H1 (cell line): ENCODE data around the gene MEIS2. TPM values are rescaled to one million over a fixed set of nuclear protein-coding genes. Genes with fewer than 3 reads are reported as not detected.

Source experiments
- CTCF ChIA-PET: fragments of 300-600 bp; sonication (Branson Sonifier 250); formaldehyde crosslinking; loops from one replicate; lab custom pipeline; 2021; ENCODE audit not compliant: partially characterized antibody; lab: Charles Lee
- POLR2A ChIA-PET: fragments of 300-600 bp; sonication (Branson Sonifier 250); formaldehyde crosslinking; loops from one replicate; lab custom pipeline; 2021; ENCODE audit warnings: inconsistent platforms; ENCODE audit not compliant: partially characterized antibody; lab: Charles Lee
- DNase-seq, 2 experiments: peaks; one replicate each; pipeline versions ENCODE4 v3.0.0 to v3.0.0-alpha.2; 2010 to 2022; ENCODE audit warnings: low spot score in 2 of 2, low read depth in 1 of 2, mixed read lengths in 1 of 2
- FAIRE-seq: peaks from 2 replicates; lab custom pipeline; 2011; peaks lifted over from hg19 to GRCh38; lab: Jason Lieb, UNC
- H2AFZ ChIP-seq: 2 replicates; pipeline ENCODE4 v1.8.1; 2012; ENCODE audit warnings: low read length, inconsistent platforms
- H2AK5ac ChIP-seq: 2 replicates; pipeline ENCODE4 v1.6.1; 2013; ENCODE audit warnings: low read depth, low read length
- H2BK120ac ChIP-seq: replicated peaks from 2 replicates; pipeline ENCODE3; 2013; ENCODE audit warnings: low read depth, low read length, inconsistent platforms
- H2BK12ac ChIP-seq: 2 replicates; pipeline ENCODE4 v1.6.1; 2013; ENCODE audit warnings: low read depth, low read length
- H2BK15ac ChIP-seq: 2 replicates; pipeline ENCODE4 v1.6.1; 2013; ENCODE audit warnings: low read length
- H2BK20ac ChIP-seq: 2 replicates; pipeline ENCODE4 v1.6.1; 2013; ENCODE audit warnings: low read length
- H2BK5ac ChIP-seq: 2 replicates; pipeline ENCODE4 v1.6.1; 2013; ENCODE audit warnings: low read depth, low read length
- H3K14ac ChIP-seq: 2 replicates; pipeline ENCODE4 v1.6.1; 2013; ENCODE audit warnings: inconsistent platforms; ENCODE audit not compliant: insufficient read length
- H3K18ac ChIP-seq: 2 replicates; pipeline ENCODE4 v1.6.1; 2013; ENCODE audit warnings: low read length; ENCODE audit errors: extremely low read depth
- H3K23ac ChIP-seq: 2 replicates; pipeline ENCODE4 v1.6.1; 2013; ENCODE audit warnings: inconsistent platforms; ENCODE audit not compliant: insufficient read length
- H3K23me2 ChIP-seq: 2 replicates; pipeline ENCODE4 v1.6.1; 2013; ENCODE audit warnings: low read depth, low read length
- H3K27ac ChIP-seq: 2 replicates; pipeline ENCODE4 v1.6.1; 2011; ENCODE audit warnings: low read depth, low read length, inconsistent platforms
- H3K27me3 ChIP-seq, 4 experiments: replicated peaks in 1 of 4; 1 replicate in 1 of 4; 2 replicates in 3 of 4; pipeline versions ENCODE4 v1.6.1 to v1.8.1; 2011 to 2013; ENCODE audit warnings: low read length in 3 of 4, mild to moderate bottlenecking in 3 of 4, inconsistent platforms in 2 of 4, mixed read lengths in 2 of 4, moderate library complexity in 1 of 4; ENCODE audit not compliant: control insufficient read depth in 3 of 4, insufficient read depth in 3 of 4; ENCODE audit errors: extremely low read depth in 1 of 4
- H3K36me3 ChIP-seq, 4 experiments: 2 replicates each; pipeline versions ENCODE4 v1.6.1 to v1.8.1; 2011 to 2013; ENCODE audit warnings: mild to moderate bottlenecking in 4 of 4, low read length in 3 of 4, moderate library complexity in 2 of 4, control low read depth in 1 of 4, inconsistent platforms in 1 of 4; ENCODE audit not compliant: insufficient read depth in 4 of 4, control insufficient read depth in 2 of 4
- H3K4ac ChIP-seq: replicated peaks from 2 replicates; pipeline ENCODE3; 2013; ENCODE audit warnings: low read length, low read depth, mixed read lengths, inconsistent platforms; ENCODE audit not compliant: insufficient read length
- H3K4me1 ChIP-seq, 4 experiments: replicated peaks in 1 of 4; 1 replicate in 1 of 4; 2 replicates in 3 of 4; pipeline versions ENCODE4 v1.6.1 to v1.8.1; 2011 to 2013; ENCODE audit warnings: low read length in 3 of 4, inconsistent platforms in 2 of 4, mixed read lengths in 1 of 4; ENCODE audit not compliant: insufficient read depth in 4 of 4, control insufficient read depth in 3 of 4
- H3K4me2 ChIP-seq, 2 experiments: 2 replicates each; pipeline versions ENCODE4 v1.6.1 to v1.8.1; 2011 to 2013; ENCODE audit warnings: low read depth in 2 of 2, low read length in 2 of 2, control low read depth in 1 of 2, inconsistent platforms in 1 of 2, mild to moderate bottlenecking in 1 of 2; ENCODE audit not compliant: insufficient read depth in 1 of 2
- H3K4me3 ChIP-seq, 4 experiments: fragments of 200-600, 300-600 bp in 1 of 4; sonication (generic), shearing (Covaris generic), sonication (Bioruptor Twin) in 1 of 4; 2 replicates each; pipeline versions ENCODE4 v1.5.1 to v1.8.1; 2011 to 2016; ENCODE audit warnings: low read length in 4 of 4, low read depth in 3 of 4, control low read depth in 2 of 4, inconsistent platforms in 2 of 4, mild to moderate bottlenecking in 2 of 4, mixed read lengths in 1 of 4, moderate library complexity in 1 of 4; ENCODE audit not compliant: insufficient read depth in 2 of 4; ENCODE audit errors: extremely low read depth in 1 of 4
- H3K56ac ChIP-seq: replicated peaks from 2 replicates; pipeline ENCODE3; 2013; ENCODE audit warnings: low read depth, mild to moderate bottlenecking, mixed read lengths, low read length, inconsistent platforms; ENCODE audit not compliant: insufficient read length
- H3K79me1 ChIP-seq: 2 replicates; pipeline ENCODE4 v1.6.1; 2013; ENCODE audit warnings: low read depth, low read length, control low read depth
- H3K79me2 ChIP-seq, 2 experiments: 2 replicates each; pipeline versions ENCODE4 v1.6.1 to v1.8.1; 2012 to 2013; ENCODE audit warnings: low read length in 2 of 2, mild to moderate bottlenecking in 2 of 2, inconsistent platforms in 1 of 2; ENCODE audit not compliant: insufficient read depth in 2 of 2, control insufficient read depth in 1 of 2
- H3K9ac ChIP-seq, 4 experiments: replicated peaks in 1 of 4; 1 replicate in 1 of 4; 2 replicates in 3 of 4; pipeline versions ENCODE4 v1.6.1 to v1.8.1; 2011 to 2013; ENCODE audit warnings: low read depth in 3 of 4, low read length in 3 of 4, control low read depth in 2 of 4, mild to moderate bottlenecking in 2 of 4, moderate library complexity in 2 of 4, inconsistent platforms in 1 of 4; ENCODE audit errors: extremely low read depth in 1 of 4
- H3K9me3 ChIP-seq, 2 experiments: 2 replicates each; pipeline versions ENCODE4 v1.6.1 to v1.8.1; 2012 to 2013; ENCODE audit warnings: mild to moderate bottlenecking in 2 of 2, moderate library complexity in 2 of 2, control low read depth in 1 of 2, inconsistent platforms in 1 of 2, low read depth in 1 of 2, low read length in 1 of 2, mixed read lengths in 1 of 2; ENCODE audit not compliant: insufficient read depth in 2 of 2
- H4K20me1 ChIP-seq, 2 experiments: replicated peaks in 1 of 2; 2 replicates each; pipeline versions ENCODE3 to v1.8.1; 2011 to 2013; ENCODE audit warnings: inconsistent platforms in 2 of 2, low read length in 2 of 2, mild to moderate bottlenecking in 1 of 2; ENCODE audit not compliant: insufficient read depth in 2 of 2, control insufficient read depth in 1 of 2
- H4K5ac ChIP-seq: 2 replicates; pipeline ENCODE4 v1.6.1; 2013; ENCODE audit warnings: low read length, low read depth, mixed read lengths, inconsistent platforms; ENCODE audit not compliant: insufficient read length
- H4K8ac ChIP-seq: 2 replicates; pipeline ENCODE4 v1.8.0; 2013; ENCODE audit warnings: mild to moderate bottlenecking, moderate library complexity, low read length, inconsistent platforms; ENCODE audit not compliant: insufficient read depth; ENCODE audit errors: extremely low read depth
- H4K91ac ChIP-seq: replicated peaks from 2 replicates; pipeline ENCODE3; 2013; ENCODE audit warnings: low read length, mixed read lengths, inconsistent platforms; ENCODE audit not compliant: insufficient read length
- SP1 ChIP-seq: IDR thresholded peaks from 2 replicates; pipeline ENCODE4 v1.6.1; 2011; ENCODE audit warnings: low read depth, low read length
- WGBS, 2 experiments: shearing (Covaris generic) in 1 of 2; methylation state at CpG; one replicate each; pipeline versions ENCODE4 v1.1.6 to v1.1.7; 2013 to 2015; ENCODE audit warnings: low lambda C conversion rate in 2 of 2, mixed read lengths in 2 of 2, inconsistent platforms in 1 of 2, low coverage in 1 of 2, missing lambda C conversion rate in 1 of 2; ENCODE audit not compliant: insufficient replicate concordance in 2 of 2, insufficient coverage in 1 of 2, insufficient read length in 1 of 2; ENCODE audit errors: extremely low coverage in 1 of 2, missing lambda C conversion rate in 1 of 2; 5-methylcytosine and 5-hydroxymethylcytosine counted together
- polyA plus RNA-seq, 7 experiments: library from polyadenylated mRNA; depleted of rRNA in 3 of 7; stranded (reverse) in 5 of 7; unstranded in 2 of 7; fragments of >200 nt in 5 of 7; fragments of 200-250 nt in 2 of 7; gene quantifications; 1 replicate in 5 of 7; 2 replicates in 1 of 7; 4 replicates in 1 of 7; pipeline versions ENCODE4 v1.2.1 to v1.2.3, GENCODE V29; 2011 to 2013; ENCODE audit warnings: missing spikeins in 2 of 7, mixed read lengths in 2 of 7
- total RNA-seq: library from RNA; stranded (reverse); fragmentation: NEBNext Ultra II Directional; extraction: Animal tissue kit (Norgen Biotek cat#: 25700); gene quantifications from 2 replicates; pipeline ENCODE4 v1.2.1, GENCODE V29; 2021

MEIS2 gene
- total and polyA plus RNA-seq, 2 of the 8 experiments (the other 6 are each of a cell fraction or from before 2014, with no cell fraction given) = 0.22 to 1.2 TPM

GRCh38 chr15:37044915-37045648 lies 55.3 kb downstream of the MEIS2 start:
- 38% methylated on average over 5 of the region's 5 CpGs; no CpG with 5 or more reads in 1 of the 2 experiments for WGBS, 2 experiments

More at GRCh38 chr15:37044915-37045648, 55.3 kb downstream of the MEIS2 start:
- no peak overlapping the region for H3K4ac ChIP-seq
- no peak overlapping the region for H3K23ac ChIP-seq
- no peak overlapping the region; the same call in 1 of the 2 replicates for H2AK5ac ChIP-seq
- no peak overlapping the region for H3K56ac ChIP-seq
- DNase-seq = no peak
- peak overlapping the region; percentile 65; the same call in 1 of the 2 replicates for H3K27ac ChIP-seq
- H3K79me1 ChIP-seq = no peaks in the 10 kb centered on the region
- ChIA-PET POLR2A (interaction anchor here (1.4 kb wide), 1 partner anchor 12 kb away, joined by 3 read pairs; no protein-coding TSS in a partner anchor), CTCF (interaction anchor here (1.3 to 1.9 kb wide), 2 partner anchors 13 to 89 kb away, joined by 3 to 5 read pairs; no protein-coding TSS in a partner anchor)
- no peaks in the 10 kb centered on the region for H3K27me3 ChIP-seq
- H2BK5ac ChIP-seq = peak overlapping the region; percentile 79; the same call in 1 of the 2 replicates
- peak overlapping the region; percentile 68 to 84 for H3K4me2 ChIP-seq
- H3K9ac ChIP-seq = 0 out of 7 replicates have a peak overlapping the region, but pooled peaks of 2 of the 4 experiments have one; percentile 8 to 22
- TF ChIP-seq SP1 = no peak
- peaks cover 2 to 13% (median 5%) of the 10 kb centered on the region in 4 experiments; a peak in 6 of 7 replicates for H3K4me1 ChIP-seq
- H3K79me2 ChIP-seq = no peaks in the 10 kb centered on the region
- no peaks in the 10 kb centered on the region for H3K9me3 ChIP-seq
- peak overlapping the region; percentile 63; the same call in 1 of the 2 replicates for H2BK12ac ChIP-seq
- H3K23me2 ChIP-seq = peaks cover 5% of the 10 kb centered on the region; the same call in 1 of the 2 replicates
- 0 out of 2 replicates have a peak overlapping the region, but pooled peaks have one; percentile 23 for H2BK15ac ChIP-seq
- no peaks in the 10 kb centered on the region for H3K36me3 ChIP-seq
- peak overlapping the region; percentile 83 for H4K91ac ChIP-seq
- H3K18ac ChIP-seq = peak overlapping the region; percentile 72; the same call in 1 of the 2 replicates
- no peak overlapping the region for H2AFZ ChIP-seq
- no peak overlapping the region for H2BK20ac ChIP-seq
- H4K8ac ChIP-seq = no peak overlapping the region
- peak overlapping the region; percentile 67 for H4K5ac ChIP-seq
- H3K4me3 ChIP-seq = peak overlapping the region in 3 of 4 experiments; percentile 14 to 53 (median 28); a peak in 5 of 8 replicates
- peak overlapping the region; percentile 35 for H2BK120ac ChIP-seq
- no peak overlapping the region for H3K14ac ChIP-seq
- FAIRE-seq = no peak
- no peaks in the 10 kb centered on the region for H4K20me1 ChIP-seq
